Loucy (cell line): Measurements from ENCODE around the gene SMOC2.

Experiments
- H2AFZ ChIP-seq: fragments of 200-600 bp; sonication (generic); 2 replicates; pipeline ENCODE4 v1.6.0; 2016; ENCODE audit warnings: antibody characterized with exemption, mild to moderate bottlenecking, low read length, moderate library complexity
- H3F3A ChIP-seq: fragments of 200-600 bp; 2 replicates; pipeline ENCODE4 v1.6.0; 2016; ENCODE audit warnings: antibody characterized with exemption, low read depth, mild to moderate bottlenecking
- H3K27me3 ChIP-seq: fragments of 200-600 bp; sonication (generic); 2 replicates; pipeline ENCODE4 v1.6.1; 2014; ENCODE audit warnings: low read length, mild to moderate bottlenecking; ENCODE audit not compliant: insufficient read depth, poor library complexity, severe bottlenecking
- H3K36me3 ChIP-seq: fragments of 200-600 bp; sonication (generic); 2 replicates; pipeline ENCODE4 v1.6.1; 2016; ENCODE audit warnings: low read length; ENCODE audit not compliant: insufficient read depth
- H3K4me1 ChIP-seq: fragments of 200-600 bp; sonication (generic); 2 replicates; pipeline ENCODE4 v1.5.1; 2014; ENCODE audit warnings: low read length, mild to moderate bottlenecking; ENCODE audit not compliant: insufficient read depth, poor library complexity, severe bottlenecking
- H3K4me2 ChIP-seq: fragments of 200-600 bp; sonication (generic); 2 replicates; pipeline ENCODE4 v1.6.0; 2014; ENCODE audit warnings: antibody characterized with exemption, low read length, low read depth, mild to moderate bottlenecking; ENCODE audit not compliant: poor library complexity, severe bottlenecking
- H3K4me3 ChIP-seq: fragments of 200-600 bp; sonication (generic); 2 replicates; pipeline ENCODE4 v1.5.1; 2014; ENCODE audit warnings: low read length, mild to moderate bottlenecking, mixed read lengths; ENCODE audit not compliant: poor library complexity, severe bottlenecking
- H3K79me2 ChIP-seq: fragments of 200-600 bp; sonication (generic); 2 replicates; pipeline ENCODE4 v1.6.1; 2014; ENCODE audit warnings: low read length; ENCODE audit not compliant: insufficient read depth
- H3K9ac ChIP-seq: fragments of 200-600 bp; sonication (generic); 2 replicates; pipeline ENCODE4 v1.6.0; 2014; ENCODE audit warnings: mild to moderate bottlenecking, low read depth, low read length, moderate library complexity; ENCODE audit not compliant: poor library complexity, severe bottlenecking
- H3K9me2 ChIP-seq: fragments of 200-600 bp; sonication (generic); replicated peaks from 2 replicates; pipeline ENCODE4 v1.6.1; 2016; ENCODE audit warnings: low read depth, low read length, mixed read lengths
- H3K9me3 ChIP-seq: fragments of 200-600 bp; sonication (generic); 2 replicates; pipeline ENCODE4 v1.6.1; 2014; ENCODE audit warnings: mild to moderate bottlenecking, antibody characterized with exemption, low read length, low read depth; ENCODE audit not compliant: insufficient read depth
- H4K20me1 ChIP-seq: fragments of 200-600 bp; sonication (generic); 2 replicates; pipeline ENCODE4 v1.6.0; 2014; ENCODE audit warnings: antibody characterized with exemption, low read length, mild to moderate bottlenecking; ENCODE audit not compliant: insufficient read depth, poor library complexity, severe bottlenecking
- EZH2phosphoT487 ChIP-seq: fragments of 200-600 bp; IDR thresholded peaks from 2 replicates; pipeline ENCODE4 v1.6.1; 2018; ENCODE audit warnings: antibody characterized with exemption, mild to moderate bottlenecking, moderate library complexity, borderline replicate concordance
- TF ChIP-seq, protein P1 (sequence below): fragments of 200-600 bp; sonication (generic); conservative IDR thresholded peaks from 2 replicates; pipeline ENCODE4 v1.5.1; 2014; ENCODE audit warnings: mild to moderate bottlenecking, antibody characterized with exemption, low read length

The SMOC2 gene

DNA sequence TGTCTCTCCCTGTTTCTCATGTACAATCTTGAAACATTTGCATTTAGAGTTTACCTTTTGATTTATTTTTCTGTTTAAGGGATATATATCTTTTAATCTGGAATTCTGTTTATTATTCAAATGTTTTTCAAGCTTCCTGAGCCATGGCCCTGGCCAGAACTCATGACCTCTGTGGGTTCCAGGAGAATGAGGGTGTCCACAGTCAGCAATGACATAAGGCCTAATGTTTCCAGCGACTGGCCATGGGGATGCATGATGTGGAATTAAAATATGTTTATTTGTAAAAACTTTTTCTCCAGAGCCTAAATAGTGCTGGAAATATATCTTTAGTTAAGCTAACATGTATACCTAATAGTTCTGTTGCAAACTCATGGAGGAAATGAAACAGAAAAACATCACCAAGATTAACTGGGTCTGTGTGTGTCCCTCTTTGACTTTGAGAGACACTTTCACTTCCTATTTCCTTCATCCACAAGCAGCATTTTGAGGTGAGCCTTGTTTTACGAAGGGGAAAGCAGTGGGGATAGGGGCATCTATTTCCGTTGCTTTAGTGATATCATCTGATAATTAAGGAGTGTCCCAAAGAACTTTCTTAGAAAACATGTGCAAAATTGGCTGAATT, 87.6 kb downstream of the SMOC2 start:
- Histone ChIP-seq H3K27me3 (no peaks in the 10 kb centered on the region), H2AFZ (no peak overlapping the region), H3K9me2 (no peaks in the 10 kb centered on the region), H3K4me1 (no peaks in the 10 kb centered on the region), H3K9ac (no peak overlapping the region), H3F3A (no peaks in the 10 kb centered on the region), H3K9me3 (peaks cover 7% of the 10 kb centered on the region; the same call in 1 of the 2 replicates), H3K36me3 (no peaks in the 10 kb centered on the region), H3K79me2 (no peaks in the 10 kb centered on the region), H3K4me2 (no peak overlapping the region), H4K20me1 (no peaks in the 10 kb centered on the region), H3K4me3 (no peak overlapping the region)
- no peak for TF ChIP-seq EZH2phosphoT487
- TF ChIP-seq, protein P1, sequence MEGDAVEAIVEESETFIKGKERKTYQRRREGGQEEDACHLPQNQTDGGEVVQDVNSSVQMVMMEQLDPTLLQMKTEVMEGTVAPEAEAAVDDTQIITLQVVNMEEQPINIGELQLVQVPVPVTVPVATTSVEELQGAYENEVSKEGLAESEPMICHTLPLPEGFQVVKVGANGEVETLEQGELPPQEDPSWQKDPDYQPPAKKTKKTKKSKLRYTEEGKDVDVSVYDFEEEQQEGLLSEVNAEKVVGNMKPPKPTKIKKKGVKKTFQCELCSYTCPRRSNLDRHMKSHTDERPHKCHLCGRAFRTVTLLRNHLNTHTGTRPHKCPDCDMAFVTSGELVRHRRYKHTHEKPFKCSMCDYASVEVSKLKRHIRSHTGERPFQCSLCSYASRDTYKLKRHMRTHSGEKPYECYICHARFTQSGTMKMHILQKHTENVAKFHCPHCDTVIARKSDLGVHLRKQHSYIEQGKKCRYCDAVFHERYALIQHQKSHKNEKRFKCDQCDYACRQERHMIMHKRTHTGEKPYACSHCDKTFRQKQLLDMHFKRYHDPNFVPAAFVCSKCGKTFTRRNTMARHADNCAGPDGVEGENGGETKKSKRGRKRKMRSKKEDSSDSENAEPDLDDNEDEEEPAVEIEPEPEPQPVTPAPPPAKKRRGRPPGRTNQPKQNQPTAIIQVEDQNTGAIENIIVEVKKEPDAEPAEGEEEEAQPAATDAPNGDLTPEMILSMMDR = no peak

DNA sequence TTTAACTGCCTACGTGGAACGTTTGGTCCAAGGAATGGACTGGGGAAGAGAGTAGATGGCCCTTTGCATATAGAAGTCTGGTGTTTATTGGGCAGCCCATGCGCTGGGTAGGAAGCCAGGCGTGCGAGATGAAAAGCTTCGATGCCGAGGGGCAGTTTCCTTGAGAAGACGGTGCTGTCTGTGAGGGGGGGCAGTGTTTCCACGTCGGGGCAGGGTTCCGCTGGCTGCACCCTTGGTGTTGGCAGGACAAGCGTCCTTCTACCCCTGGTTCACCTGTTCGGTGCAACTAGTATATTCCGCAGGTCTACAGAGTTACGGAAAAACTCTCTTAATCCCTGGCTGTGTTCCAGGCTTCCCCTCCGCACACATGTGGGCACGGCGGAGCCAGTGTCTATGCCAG, 88.2 kb downstream of the SMOC2 start:
- TF ChIP-seq, protein P1 = no peak
- H3K36me3 ChIP-seq = no peaks in the 10 kb centered on the region
- no peaks in the 10 kb centered on the region for H3K79me2 ChIP-seq
- H3K4me1 ChIP-seq = no peaks in the 10 kb centered on the region
- no peaks in the 10 kb centered on the region for H3F3A ChIP-seq
- no peaks in the 10 kb centered on the region for H3K9me2 ChIP-seq
- no peak overlapping the region for H3K4me3 ChIP-seq
- H4K20me1 ChIP-seq = no peaks in the 10 kb centered on the region
- H3K9me3 ChIP-seq = peaks cover 7% of the 10 kb centered on the region; the same call in 1 of the 2 replicates
- H3K9ac ChIP-seq = no peak overlapping the region
- no peaks in the 10 kb centered on the region for H3K27me3 ChIP-seq
- H2AFZ ChIP-seq = no peak overlapping the region
- H3K4me2 ChIP-seq = no peak overlapping the region

DNA sequence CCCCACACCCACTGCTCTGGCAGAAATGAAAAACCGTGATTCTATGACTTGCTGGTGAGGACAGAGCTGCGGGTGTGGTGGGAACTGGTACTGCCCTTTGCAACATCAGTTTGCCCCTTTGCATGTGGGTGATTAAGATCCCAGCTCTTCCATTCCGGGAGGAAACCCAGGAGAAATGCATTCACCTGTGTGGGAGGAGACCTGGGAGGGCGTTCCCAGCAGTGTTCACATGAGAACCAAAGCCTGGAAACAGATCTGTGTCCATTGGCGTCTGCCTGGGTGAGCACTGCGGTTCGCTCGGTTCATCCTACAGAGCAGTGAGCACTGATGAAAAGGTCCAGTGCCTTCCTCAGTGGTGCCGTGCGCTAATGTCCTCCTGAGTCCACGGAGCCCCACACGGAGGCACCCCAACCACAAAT, 89.7 kb downstream of the SMOC2 start:
- Histone ChIP-seq H3K9me3 (peaks cover 4% of the 10 kb centered on the region; the same call in 1 of the 2 replicates), H3K9me2 (no peaks in the 10 kb centered on the region), H3K4me3 (no peak overlapping the region), H3K9ac (no peak overlapping the region), H4K20me1 (no peaks in the 10 kb centered on the region), H3K27me3 (no peaks in the 10 kb centered on the region), H3K4me1 (no peaks in the 10 kb centered on the region), H3K79me2 (no peaks in the 10 kb centered on the region), H3K36me3 (no peaks in the 10 kb centered on the region), H2AFZ (no peak overlapping the region), H3F3A (no peaks in the 10 kb centered on the region), H3K4me2 (no peak overlapping the region)
- no peak for TF ChIP-seq EZH2phosphoT487
- TF ChIP-seq, protein P1 = no peak
